ENCODE measurements around the gene TRMT5. TPM values are rescaled to one million over a fixed set of nuclear protein-coding genes. Genes with fewer than 3 reads are reported as not detected.

TRMT5 gene
- total and polyA plus RNA-seq, 8 donors, result 2.0 to 9.9 (median 4.2) TPM

DNA sequence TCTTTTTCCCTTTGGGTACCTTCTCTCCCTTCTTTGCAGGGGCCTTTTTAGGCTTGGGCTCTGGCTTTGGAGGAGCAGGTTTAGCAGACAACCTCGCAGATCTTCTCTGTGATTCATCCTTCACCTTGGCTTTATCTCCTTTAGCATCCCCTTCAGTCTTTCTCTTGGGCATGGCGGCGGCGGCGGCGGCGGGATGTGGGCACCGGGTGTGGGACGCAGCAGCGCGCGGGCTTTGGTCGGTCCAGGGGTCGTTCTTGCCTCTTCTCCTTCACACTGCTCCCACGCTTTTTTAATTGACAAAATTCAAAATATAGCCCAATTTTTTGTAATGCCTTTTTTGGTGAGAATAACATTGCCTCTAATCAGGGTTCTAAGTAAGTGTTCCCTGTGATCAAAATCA, 8.6 kb downstream of the TRMT5 start:
- Histone ChIP-seq H3K36me3 (peaks cover 6 to 40% (median 24%) of the 10 kb centered on the region in 4 donors), H3K4me3 (no peak overlapping the region), H3K4me1 (peaks cover 0 to under 1% (median 0%) of the 10 kb centered on the region in 4 donors), H3K27me3 (no peaks in the 10 kb centered on the region), H3K27ac (no peak overlapping the region), H3K9me3 (no peaks in the 10 kb centered on the region)
- TF ChIP-seq POLR2AphosphoS5 (IDR thresholded peaks at IDR 0.05) (no peak), EP300 (IDR thresholded peaks at IDR 0.05) (no peak), POLR2A (IDR thresholded peaks at IDR 0.05) (no peak), CTCF (IDR thresholded peaks at IDR 0.05) (no peak)
- intact Hi-C loops (cut with DNase I; ENCODE audit: low total_unique reads), result no loop called here
- no peak for DNase-seq
- 96 to 99% (median 98%) methylated on average over 15 of the region's 15 CpGs for WGBS, 5 donors

GRCh38 chr14:60971271-60971670, 9.6 kb downstream of the TRMT5 start:
- 11 to 24% (median 14%) methylated on average over 2 of the region's 2 CpGs for WGBS, 5 donors
- no peaks in the 10 kb centered on the region for H3K9me3 ChIP-seq
- intact Hi-C loops (cut with DNase I; ENCODE audit: low total_unique reads), result no loop called here

DNA sequence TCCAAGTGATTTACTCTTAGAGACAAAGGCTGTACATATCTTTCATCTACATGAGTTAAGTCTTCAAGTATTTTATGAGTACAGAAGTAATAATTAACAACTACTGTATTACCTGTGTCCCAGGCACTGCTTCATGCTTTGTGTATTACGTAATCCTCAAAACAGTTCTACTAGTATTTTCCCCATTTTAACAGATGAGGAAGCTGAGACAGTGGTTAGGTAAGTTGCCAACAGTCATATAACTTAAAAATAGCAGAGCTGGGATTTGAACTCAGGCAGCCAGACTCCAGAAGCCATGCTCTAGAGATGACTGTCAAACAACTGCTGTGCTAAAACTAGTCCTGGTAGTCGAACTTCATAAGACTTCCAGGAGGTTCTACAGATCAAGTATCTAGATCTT, 10.7 kb downstream of the TRMT5 start:
- Histone ChIP-seq H3K27ac (no peak overlapping the region), H3K4me1 (no peaks in the 10 kb centered on the region), H3K36me3 (peaks cover 3 to 26% (median 9%) of the 10 kb centered on the region in 4 donors), H3K9me3 (no peaks in the 10 kb centered on the region), H3K4me3 (no peak overlapping the region), H3K27me3 (no peaks in the 10 kb centered on the region)
- DNase-seq, result no peak
- WGBS, 5 donors, result 85 to 92% (median 89%) methylated on average over 2 of the region's 2 CpGs
- TF ChIP-seq POLR2A (IDR thresholded peaks at IDR 0.05) (no peak), CTCF (IDR thresholded peaks at IDR 0.05) (no peak), EP300 (IDR thresholded peaks at IDR 0.05) (no peak), POLR2AphosphoS5 (IDR thresholded peaks at IDR 0.05) (no peak)
- intact Hi-C loops (cut with DNase I; ENCODE audit: low total_unique reads), result no loop called here

More at GRCh38 chr14:60971271-60971670, 9.6 kb downstream of the TRMT5 start:
- no peaks in the 10 kb centered on the region for H3K27me3 ChIP-seq
- no peaks in the 10 kb centered on the region for H3K4me1 ChIP-seq
- no peak overlapping the region for H3K27ac ChIP-seq
- DNase-seq, result no peak
- TF ChIP-seq EP300 (IDR thresholded peaks at IDR 0.05) (no peak), POLR2A (IDR thresholded peaks at IDR 0.05) (no peak), CTCF (IDR thresholded peaks at IDR 0.05) (no peak), POLR2AphosphoS5 (IDR thresholded peaks at IDR 0.05) (no peak)
- H3K4me3 ChIP-seq, result no peak overlapping the region
- H3K36me3 ChIP-seq, result peaks cover 6 to 37% (median 19%) of the 10 kb centered on the region in 4 donors

DNA sequence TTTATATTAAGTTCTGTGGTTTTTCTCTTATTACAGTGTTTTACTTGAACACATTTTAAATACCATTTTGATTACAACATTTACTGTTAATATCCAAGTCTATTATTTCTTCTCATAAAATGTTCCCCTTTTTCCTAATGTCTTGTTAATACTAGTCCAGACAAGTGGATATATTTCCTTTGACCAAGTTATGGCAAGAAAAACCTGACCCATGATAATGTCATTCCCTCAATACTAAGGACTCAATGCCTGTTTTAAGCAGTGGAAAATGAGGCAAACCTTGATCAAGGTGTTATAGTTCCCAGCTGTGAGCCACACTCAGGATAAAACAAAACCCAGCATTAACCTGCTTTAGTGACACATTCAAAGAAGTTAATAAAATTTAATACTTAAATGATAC, 12.2 kb downstream of the TRMT5 start:
- no peak overlapping the region for H3K27ac ChIP-seq
- peaks cover 0 to 17% (median 2%) of the 10 kb centered on the region in 4 donors for H3K36me3 ChIP-seq
- no peaks in the 10 kb centered on the region for H3K9me3 ChIP-seq
- H3K27me3 ChIP-seq, result no peaks in the 10 kb centered on the region
- DNase-seq, result no peak
- intact Hi-C loops (cut with DNase I; ENCODE audit: low total_unique reads), result no loop called here
- H3K4me1 ChIP-seq, result no peaks in the 10 kb centered on the region
- H3K4me3 ChIP-seq, result no peak overlapping the region
- no peak for TF ChIP-seq POLR2A (IDR thresholded peaks at IDR 0.05)
- TF ChIP-seq POLR2AphosphoS5 (IDR thresholded peaks at IDR 0.05), result no peak
- no peak for TF ChIP-seq CTCF (IDR thresholded peaks at IDR 0.05)
- TF ChIP-seq EP300 (IDR thresholded peaks at IDR 0.05), result no peak
